Natural killer cell treated with Interleukin-12 subunit alpha and Interleukin-12 subunit beta and Interleukin-15 and Interleukin-18, amount 100 ng/mL, for 72 hours (primary cell): ENCODE measurements around the gene CENPT. TPM values are rescaled to one million over a fixed set of nuclear protein-coding genes. Genes with fewer than 3 reads are reported as not detected.

Source experiments
- ATAC-seq, 2 donors: fragments of 150-1000 bp; cut with Tn5 transposase in 1 of 2; sonication (Bioruptor Pico), chemical (Tn5 transposase) in 1 of 2; 2 replicates each; pipeline ENCODE4 v1.10.0; 2021
- DNase-seq: peaks from one replicate; pipeline ENCODE4 v3.0.0; 2022; ENCODE audit warnings: low spot score
- H3K27ac Mint-ChIP-seq, 2 donors: 1 replicate in 1 of 2; 2 replicates in 1 of 2; pipeline ENCODE4 v1.8.0; 2022; ENCODE audit warnings: mixed read lengths in 2 of 2, mild to moderate bottlenecking in 1 of 2, moderate library complexity in 1 of 2
- H3K27me3 Mint-ChIP-seq, 2 donors: 1 replicate in 1 of 2; 2 replicates in 1 of 2; pipeline ENCODE4 v1.8.0; 2022; ENCODE audit warnings: mixed read lengths in 2 of 2
- H3K36me3 Mint-ChIP-seq: one replicate; pipeline ENCODE4 v1.8.0; 2022; ENCODE audit warnings: mixed read lengths
- H3K4me1 Mint-ChIP-seq, 2 donors: 1 replicate in 1 of 2; 2 replicates in 1 of 2; pipeline ENCODE4 v1.8.0; 2022; ENCODE audit warnings: low read depth in 2 of 2, mixed read lengths in 2 of 2, mild to moderate bottlenecking in 1 of 2
- H3K4me3 Mint-ChIP-seq: one replicate; pipeline ENCODE4 v1.8.0; 2022; ENCODE audit warnings: mixed read lengths
- H3K9me3 Mint-ChIP-seq: 2 replicates; pipeline ENCODE4 v1.8.0; 2022; ENCODE audit warnings: mixed read lengths
- total RNA-seq, 2 donors: library from RNA; stranded (reverse); gene quantifications; one replicate each; pipeline ENCODE4 v1.2.3, GENCODE V29; 2022

The CENPT gene, protein sequence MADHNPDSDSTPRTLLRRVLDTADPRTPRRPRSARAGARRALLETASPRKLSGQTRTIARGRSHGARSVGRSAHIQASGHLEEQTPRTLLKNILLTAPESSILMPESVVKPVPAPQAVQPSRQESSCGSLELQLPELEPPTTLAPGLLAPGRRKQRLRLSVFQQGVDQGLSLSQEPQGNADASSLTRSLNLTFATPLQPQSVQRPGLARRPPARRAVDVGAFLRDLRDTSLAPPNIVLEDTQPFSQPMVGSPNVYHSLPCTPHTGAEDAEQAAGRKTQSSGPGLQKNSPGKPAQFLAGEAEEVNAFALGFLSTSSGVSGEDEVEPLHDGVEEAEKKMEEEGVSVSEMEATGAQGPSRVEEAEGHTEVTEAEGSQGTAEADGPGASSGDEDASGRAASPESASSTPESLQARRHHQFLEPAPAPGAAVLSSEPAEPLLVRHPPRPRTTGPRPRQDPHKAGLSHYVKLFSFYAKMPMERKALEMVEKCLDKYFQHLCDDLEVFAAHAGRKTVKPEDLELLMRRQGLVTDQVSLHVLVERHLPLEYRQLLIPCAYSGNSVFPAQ
- 10 to 100 TPM; 51.6 to 83.7 TPM for total RNA-seq

DNA sequence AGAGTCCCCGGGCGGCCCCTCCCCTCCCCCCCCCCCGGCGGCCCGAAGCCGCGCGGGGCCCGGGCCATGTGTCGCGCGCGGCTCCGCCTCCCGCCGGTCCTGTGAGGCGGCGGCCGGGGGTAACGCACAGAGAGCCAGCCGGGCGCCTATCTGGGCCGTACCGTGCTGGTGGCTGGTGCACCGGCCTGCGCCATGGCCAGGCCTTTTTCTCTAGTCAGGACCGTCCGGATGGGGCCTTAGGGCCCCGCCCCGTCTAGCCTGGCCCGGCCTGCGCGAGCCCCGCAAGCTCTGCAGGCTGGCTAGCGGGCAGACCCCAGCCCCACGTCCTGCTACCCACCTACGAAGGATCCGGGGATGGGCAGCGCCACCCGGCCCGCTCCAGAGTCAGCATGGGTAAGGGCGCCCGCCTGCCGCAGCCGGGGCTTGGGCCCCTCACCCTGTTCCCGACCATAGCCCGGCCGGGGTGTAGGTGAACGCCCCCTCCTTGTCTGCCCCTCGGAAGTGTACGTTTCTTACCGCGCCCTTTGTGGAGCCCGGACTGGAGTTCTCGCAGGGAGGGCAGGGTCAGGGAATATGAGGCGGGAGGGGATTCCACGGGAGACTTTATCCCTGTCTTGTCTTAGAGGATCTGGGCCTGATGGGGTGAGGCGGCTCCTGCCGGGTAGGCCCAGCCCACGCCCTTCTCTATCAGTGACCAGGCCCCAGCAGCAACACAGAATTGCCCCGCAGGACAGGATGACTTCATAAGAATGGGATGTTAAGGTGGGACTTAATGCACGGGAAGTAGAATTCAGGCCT lies at the start of gene CENPT:
Gene CENPT (minus strand): TSS at position 630 of the 798 bp plus-strand sequence. CDS start 13,834 bp downstream, outside the sequence.
- no peak for DNase-seq
- peak; percentile 63 to 70 for ATAC-seq
- peaks cover 24 to 30% of the 10 kb centered on the region in 2 donors for H3K4me1 Mint-ChIP-seq
- H3K9me3 Mint-ChIP-seq: no peaks in the 10 kb centered on the region
- H3K4me3 Mint-ChIP-seq: peak within 1 kb of the TSS; percentile 95
- H3K36me3 Mint-ChIP-seq: no peaks in the 10 kb centered on the region
- no peaks in the 10 kb centered on the region for H3K27me3 Mint-ChIP-seq
- peak within 1 kb of the TSS; percentile 95 to 97 for H3K27ac Mint-ChIP-seq

DNA sequence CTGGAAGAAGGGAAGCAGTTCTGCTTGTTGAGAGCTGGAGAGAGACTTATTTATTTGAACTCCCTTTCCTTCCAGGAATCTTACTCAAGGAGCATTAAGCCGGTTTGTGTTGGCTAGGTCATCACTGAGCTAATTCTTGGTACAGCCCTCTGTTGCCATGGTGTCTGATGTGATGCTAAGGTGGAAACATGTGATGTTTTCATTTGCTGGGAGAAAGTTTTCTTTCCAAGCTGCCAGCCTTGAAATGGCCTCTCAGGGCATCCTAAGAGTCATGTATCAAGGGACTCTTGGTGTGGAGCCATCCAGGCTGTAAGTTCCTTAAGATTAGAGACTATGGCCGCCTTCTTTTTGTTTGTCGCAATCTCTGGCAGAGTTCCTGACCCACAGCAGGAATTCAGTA lies 49.7 kb upstream of the CENPT start:
- H3K36me3 Mint-ChIP-seq: no peaks in the 10 kb centered on the region
- DNase-seq (no peak), ATAC-seq (no peak)
- no peak overlapping the region for H3K27ac Mint-ChIP-seq
- H3K4me1 Mint-ChIP-seq: peaks cover 18 to 24% of the 10 kb centered on the region in 2 donors
- H3K27me3 Mint-ChIP-seq: no peaks in the 10 kb centered on the region
- H3K9me3 Mint-ChIP-seq: no peaks in the 10 kb centered on the region
- no peak overlapping the region for H3K4me3 Mint-ChIP-seq

DNA sequence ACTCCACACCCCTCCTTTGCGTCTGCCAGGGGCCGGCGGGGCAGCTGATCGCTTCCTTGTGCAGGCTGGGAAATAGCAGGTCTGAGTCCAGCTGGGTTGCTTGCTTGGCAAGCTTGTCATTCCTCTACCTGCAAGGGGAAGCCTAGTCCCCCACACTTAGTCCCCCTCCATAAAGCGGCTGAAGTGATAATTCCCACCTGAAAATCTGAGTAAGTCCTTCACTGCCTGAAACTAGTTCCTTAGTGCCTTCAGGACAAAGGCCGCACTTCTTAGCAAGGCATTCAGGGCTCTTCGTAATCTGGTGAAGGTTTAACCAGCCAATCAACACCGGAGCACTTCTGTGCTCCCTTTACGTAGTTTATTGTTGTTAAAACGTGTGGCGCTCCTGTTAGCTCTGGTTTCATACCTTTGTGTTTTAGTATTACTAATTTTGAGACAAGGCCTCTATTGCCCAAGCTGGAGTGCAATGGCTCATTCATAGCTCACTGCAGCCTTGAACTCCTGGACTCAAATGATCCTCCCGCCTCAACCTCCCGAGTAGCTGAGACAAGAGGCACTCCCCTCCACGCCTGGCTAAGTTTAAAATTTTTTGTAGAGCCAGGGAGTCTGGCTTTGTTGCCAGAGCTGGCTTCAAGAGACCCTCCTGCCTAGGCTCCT lies 46.4 kb upstream of the CENPT start:
- H3K27ac Mint-ChIP-seq: peak overlapping the region; percentile 92 to 95
- DNase-seq: no peak

DNA sequence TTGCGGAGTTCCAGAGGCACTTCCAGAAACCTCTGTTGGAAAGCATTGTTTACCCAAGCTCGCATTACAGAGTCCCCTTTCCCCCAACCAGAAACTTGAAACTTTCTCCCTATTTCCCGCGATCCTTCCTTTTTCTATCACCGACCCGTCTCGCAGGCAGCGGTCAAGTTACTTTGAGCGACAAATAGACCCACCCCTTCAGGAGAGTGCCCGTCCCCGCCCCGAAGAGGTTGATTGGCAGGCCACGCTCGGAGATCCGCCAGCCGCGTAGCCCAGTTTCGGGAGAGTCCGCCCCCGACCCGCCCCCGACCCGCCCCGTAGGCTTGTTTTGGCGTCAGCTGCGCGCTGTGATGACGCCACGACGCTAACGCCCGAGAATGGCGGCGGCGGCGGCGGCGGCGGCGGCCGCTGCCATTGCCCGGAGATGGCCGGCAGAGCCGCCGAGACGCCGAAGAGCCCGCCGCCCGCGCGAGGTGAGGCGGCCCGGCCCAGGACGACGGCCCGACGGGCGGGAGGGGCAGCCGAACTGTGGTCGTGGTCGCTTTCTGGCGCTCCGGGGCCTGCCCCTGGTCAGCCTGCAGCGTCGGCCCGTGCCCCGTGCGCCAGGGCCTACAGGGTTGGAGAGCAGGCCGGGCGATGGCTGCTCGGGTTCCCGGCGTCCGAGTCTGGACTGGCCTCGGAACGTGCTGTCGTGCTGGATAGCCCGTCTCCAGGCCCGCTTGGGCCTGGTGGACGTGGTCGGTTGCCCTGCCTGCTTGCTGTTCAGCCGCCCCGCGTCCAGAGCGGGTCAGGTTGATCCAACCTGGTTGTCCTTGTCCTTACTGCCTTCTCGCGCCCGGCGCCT lies 45.6 kb upstream of the CENPT start, which contains the start of gene PSKH1:
Gene PSKH1 (plus strand): TSS at position 356 of the 844 bp plus-strand sequence. CDS start 15,496 bp downstream, outside the sequence.
- no peaks in the 10 kb centered on the region for H3K36me3 Mint-ChIP-seq

More for the DNA sequence above, 46.4 kb upstream of the CENPT start:
- Mint-ChIP-seq H3K36me3 (no peaks in the 10 kb centered on the region), H3K27me3 (no peaks in the 10 kb centered on the region), H3K4me1 (peaks cover 18 to 20% of the 10 kb centered on the region in 2 donors), H3K4me3 (peak overlapping the region; percentile 97), H3K9me3 (no peaks in the 10 kb centered on the region)
- no peak for ATAC-seq

DNA sequence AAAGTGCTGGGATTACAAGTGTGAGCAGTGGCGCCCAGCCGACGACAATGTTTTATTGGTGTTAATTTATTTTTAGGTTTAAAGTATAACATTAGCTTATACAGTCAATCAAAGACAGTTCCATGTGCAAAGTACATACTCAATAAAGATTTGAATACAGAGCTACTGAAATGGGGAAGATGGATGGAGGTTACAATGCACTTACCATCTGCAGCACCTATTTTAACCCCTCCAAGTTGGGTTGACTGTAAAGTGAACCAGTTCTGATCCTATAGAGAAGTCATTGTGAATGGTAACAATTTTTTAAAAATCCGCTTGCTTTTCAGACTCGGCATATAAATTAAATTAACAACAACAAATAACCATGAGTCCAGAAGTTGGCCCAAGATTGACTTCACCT lies 44.9 kb upstream of the CENPT start:
- Mint-ChIP-seq H3K9me3 (no peaks in the 10 kb centered on the region), H3K4me1 (peaks cover 18 to 20% of the 10 kb centered on the region in 2 donors), H3K27ac (peak overlapping the region; percentile 92 to 95), H3K4me3 (peak overlapping the region; percentile 88), H3K27me3 (no peaks in the 10 kb centered on the region), H3K36me3 (no peaks in the 10 kb centered on the region)
- DNase-seq (no peak), ATAC-seq (no peak)

More for the DNA sequence above, 45.6 kb upstream of the CENPT start, which contains the start of gene PSKH1:
- peak within 1 kb of the TSS; percentile 97 for H3K4me3 Mint-ChIP-seq
- H3K4me1 Mint-ChIP-seq: peaks cover 18 to 20% of the 10 kb centered on the region in 2 donors
- no peaks in the 10 kb centered on the region for H3K9me3 Mint-ChIP-seq
- DNase-seq (peak; percentile 95), ATAC-seq (peak; percentile 99 to 100)
- peak within 1 kb of the TSS; percentile 92 to 95 for H3K27ac Mint-ChIP-seq
- no peaks in the 10 kb centered on the region for H3K27me3 Mint-ChIP-seq

DNA sequence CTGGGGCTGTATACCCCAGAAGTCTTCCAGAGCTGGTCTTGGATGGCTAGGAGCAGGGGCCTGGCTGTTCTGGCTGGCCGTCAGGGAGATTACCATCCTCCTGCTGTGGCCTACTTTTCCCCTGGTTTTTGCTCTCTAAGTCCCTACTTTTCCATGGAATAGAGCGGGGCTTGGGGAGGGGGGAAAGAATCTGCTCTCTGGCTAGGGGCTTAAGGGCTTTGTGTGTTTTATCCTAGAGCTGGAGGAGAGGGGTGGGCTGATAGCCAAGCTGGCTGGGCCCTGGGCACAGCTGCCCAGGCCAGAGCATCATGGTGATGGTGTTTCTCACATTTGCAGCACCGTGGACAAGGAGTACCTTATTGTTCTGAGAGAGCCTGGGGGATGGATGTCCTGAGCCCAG lies 40.8 kb upstream of the CENPT start:
- Mint-ChIP-seq H3K9me3 (no peaks in the 10 kb centered on the region), H3K27ac (no peak overlapping the region), H3K4me1 (peaks cover 6% of the 10 kb centered on the region in 2 donors), H3K36me3 (no peaks in the 10 kb centered on the region), H3K4me3 (no peak overlapping the region), H3K27me3 (no peaks in the 10 kb centered on the region)
- ATAC-seq (no peak), DNase-seq (no peak)

DNA sequence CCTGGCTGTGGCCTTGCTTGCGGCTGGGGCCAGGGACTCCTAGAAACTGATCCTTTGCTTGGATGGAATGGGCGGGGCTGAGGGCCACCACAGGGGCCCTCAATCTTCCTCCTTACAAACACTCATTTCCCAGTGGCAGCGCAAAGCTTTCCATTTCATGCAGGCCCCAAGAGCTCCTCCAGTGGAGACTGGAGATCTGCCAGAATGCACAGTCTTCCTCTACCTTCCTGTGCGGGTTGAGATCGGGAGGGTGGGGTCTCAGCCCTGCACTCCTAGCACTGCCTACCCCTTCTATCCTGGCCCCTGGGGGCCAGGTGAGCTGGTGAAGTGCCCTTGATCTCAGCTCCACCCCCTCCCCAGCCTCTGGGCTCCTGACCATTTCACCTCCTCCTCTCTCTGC lies 38.9 kb upstream of the CENPT start:
- no peak for ATAC-seq
- Mint-ChIP-seq H3K9me3 (no peaks in the 10 kb centered on the region), H3K36me3 (no peaks in the 10 kb centered on the region), H3K4me1 (peaks cover 0 to 4% of the 10 kb centered on the region in 2 donors), H3K4me3 (no peak overlapping the region), H3K27me3 (no peaks in the 10 kb centered on the region), H3K27ac (no peak overlapping the region)
- DNase-seq: no peak

DNA sequence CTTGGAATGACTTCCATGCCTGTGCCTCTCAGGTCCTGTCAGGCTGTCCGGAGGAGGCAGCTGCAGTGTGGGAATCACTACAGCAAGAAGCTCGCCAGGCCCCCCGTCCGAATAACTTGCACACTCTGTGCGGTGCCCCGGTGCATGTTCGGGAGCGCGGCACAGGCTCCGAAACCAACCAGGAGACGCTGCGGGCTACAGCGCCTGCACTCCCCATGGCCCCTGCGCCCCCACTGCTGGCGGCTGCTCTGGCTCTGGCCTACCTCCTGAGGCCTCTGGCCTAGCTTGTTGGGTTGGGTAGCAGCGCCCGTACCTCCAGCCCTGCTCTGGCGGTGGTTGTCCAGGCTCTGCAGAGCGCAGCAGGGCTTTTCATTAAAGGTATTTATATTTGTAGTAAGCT lies 38.5 kb upstream of the CENPT start:
- Mint-ChIP-seq H3K4me3 (no peak overlapping the region), H3K4me1 (peaks cover 0 to 4% of the 10 kb centered on the region in 2 donors), H3K27ac (no peak overlapping the region), H3K27me3 (no peaks in the 10 kb centered on the region), H3K36me3 (no peaks in the 10 kb centered on the region), H3K9me3 (no peaks in the 10 kb centered on the region)
- no peak for DNase-seq
- ATAC-seq: no peak

DNA sequence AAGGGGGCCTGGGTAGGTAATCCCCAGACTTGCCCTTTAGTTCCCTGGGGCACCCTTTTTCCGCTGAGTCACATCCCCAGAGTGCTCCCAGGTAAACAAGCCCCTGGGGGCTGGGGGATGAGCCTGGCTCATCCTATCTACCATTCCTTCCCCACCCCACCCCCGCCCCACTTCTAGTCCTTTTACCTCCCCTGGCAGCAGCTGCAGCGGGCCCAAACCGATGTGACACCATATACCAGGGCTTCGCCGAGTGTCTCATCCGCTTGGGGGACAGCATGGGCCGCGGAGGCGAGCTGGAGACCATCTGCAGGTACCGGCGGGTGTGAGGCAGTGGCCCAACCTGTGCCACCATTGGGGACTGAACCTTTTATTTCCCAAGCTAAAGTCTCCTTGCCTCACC lies 38.1 kb upstream of the CENPT start:
- peaks cover 0 to 4% of the 10 kb centered on the region in 2 donors for H3K4me1 Mint-ChIP-seq
- H3K27me3 Mint-ChIP-seq: no peaks in the 10 kb centered on the region
- no peak for ATAC-seq
- no peak overlapping the region for H3K4me3 Mint-ChIP-seq
- H3K27ac Mint-ChIP-seq: no peak overlapping the region
- no peak for DNase-seq
- no peaks in the 10 kb centered on the region for H3K9me3 Mint-ChIP-seq
- no peaks in the 10 kb centered on the region for H3K36me3 Mint-ChIP-seq

DNA sequence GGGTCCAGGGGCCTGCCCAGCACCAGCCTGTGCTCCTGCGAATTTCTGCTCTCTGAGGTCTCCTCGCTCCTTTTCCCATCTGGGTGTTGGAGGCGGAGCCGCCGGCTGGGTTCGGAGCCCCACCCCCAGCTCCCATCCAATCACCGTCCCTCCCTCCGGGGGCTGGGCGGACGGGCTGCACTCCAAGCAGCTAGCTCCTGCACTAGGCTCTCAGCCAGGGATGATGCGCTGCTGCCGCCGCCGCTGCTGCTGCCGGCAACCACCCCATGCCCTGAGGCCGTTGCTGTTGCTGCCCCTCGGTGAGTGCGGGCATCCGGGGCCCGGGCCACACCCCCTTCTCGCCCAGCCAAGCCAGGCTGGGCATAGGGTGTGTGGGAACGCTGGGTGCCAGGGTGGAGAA lies 37.2 kb upstream of the CENPT start, which contains the start of gene NRN1L:
Gene NRN1L (plus strand): TSS at position 202 of the 400 bp plus-strand sequence. CDS start 19 bp downstream, at position 221.
- H3K36me3 Mint-ChIP-seq: no peaks in the 10 kb centered on the region
- DNase-seq: no peak
- H3K4me1 Mint-ChIP-seq: peaks cover 0 to 6% of the 10 kb centered on the region in 2 donors
- no peak for ATAC-seq
- H3K4me3 Mint-ChIP-seq: no peak within 1 kb of the TSS
- no peaks in the 10 kb centered on the region for H3K27me3 Mint-ChIP-seq
- no peak within 1 kb of the TSS for H3K27ac Mint-ChIP-seq
- no peaks in the 10 kb centered on the region for H3K9me3 Mint-ChIP-seq

DNA sequence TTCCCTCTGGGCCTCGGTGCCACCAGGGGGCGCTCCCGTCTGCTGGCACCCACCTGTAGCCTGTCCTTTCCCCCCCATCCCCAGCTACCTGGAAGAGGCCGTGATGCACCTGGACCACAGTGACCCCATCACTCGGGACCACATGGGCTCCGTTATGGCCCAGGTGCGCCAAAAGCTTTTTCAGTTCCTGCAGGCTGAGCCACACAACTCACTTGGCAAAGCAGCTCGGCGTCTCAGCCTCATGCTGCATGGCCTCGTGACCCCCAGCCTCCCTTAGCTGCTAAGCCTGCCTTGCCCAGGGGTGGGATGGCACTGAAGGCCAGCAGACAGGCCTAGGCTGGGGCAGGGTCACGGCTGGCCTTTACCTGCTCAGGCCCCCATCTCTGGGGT lies 36.4 kb upstream of the CENPT start:
- Mint-ChIP-seq H3K27ac (no peak overlapping the region), H3K4me1 (peaks cover 0 to 6% of the 10 kb centered on the region in 2 donors), H3K27me3 (no peaks in the 10 kb centered on the region), H3K36me3 (no peaks in the 10 kb centered on the region), H3K4me3 (no peak overlapping the region), H3K9me3 (no peaks in the 10 kb centered on the region)
- peak; percentile 59 to 69 for ATAC-seq
- peak; percentile 68 for DNase-seq

DNA sequence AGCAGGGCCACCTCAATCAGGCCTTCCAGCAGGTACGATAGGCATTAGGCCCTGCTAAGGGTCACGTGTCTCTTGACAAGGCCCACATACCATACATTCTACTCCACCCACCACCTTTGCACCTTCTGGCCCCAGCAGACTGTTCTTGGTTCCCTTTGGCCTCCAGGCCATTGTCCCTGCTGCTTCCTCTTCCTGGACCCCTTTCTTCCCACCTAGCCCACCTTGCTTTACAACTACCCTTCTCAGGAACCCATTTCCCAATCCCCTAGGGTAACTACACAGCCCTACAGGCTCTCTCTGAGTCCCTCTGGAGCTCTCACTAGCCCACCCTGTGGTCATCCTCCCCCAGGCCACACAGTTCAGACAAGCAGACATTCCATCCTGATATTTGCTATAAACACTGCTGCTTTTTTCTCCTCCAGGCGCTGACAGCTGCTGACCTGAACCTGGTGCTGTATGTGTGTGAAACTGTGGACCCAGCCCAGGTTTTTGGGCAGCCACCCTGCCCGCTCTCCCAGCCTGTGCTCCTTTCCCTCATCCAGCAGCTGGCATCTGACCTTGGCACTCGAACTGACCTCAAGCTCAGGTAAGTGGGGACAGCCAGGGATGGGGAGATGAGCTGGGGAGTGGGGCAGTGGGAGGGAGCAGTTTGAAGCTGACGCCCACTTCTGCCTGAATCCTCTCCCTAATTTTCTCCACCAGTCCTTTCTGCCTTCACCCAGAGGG lies 35.8 kb upstream of the CENPT start:
- DNase-seq (no peak), ATAC-seq (no peak)
- Mint-ChIP-seq H3K36me3 (no peaks in the 10 kb centered on the region), H3K27me3 (no peaks in the 10 kb centered on the region), H3K27ac (no peak overlapping the region), H3K9me3 (no peaks in the 10 kb centered on the region), H3K4me3 (no peak overlapping the region), H3K4me1 (peaks cover 0 to 6% of the 10 kb centered on the region in 2 donors)
